Neural progenitor cell (in vitro differentiated cells): Measurements from ENCODE around the gene LRP2BP. TPM values are rescaled to one million over a fixed set of nuclear protein-coding genes. Genes with fewer than 3 reads are reported as not detected.
"Not testable (repeated sequence)": the region's sequence is repeated elsewhere in the genome, so short reads cannot be mapped to it uniquely, and the experiment has no call there.

Experiments used
- DNase-seq: peaks from one replicate; pipeline ENCODE4 v3.0.0-alpha.2; 2016; ENCODE audit warnings: low spot score
- H2AFZ ChIP-seq: fragments of 200-600 bp; sonication (generic); replicated peaks from 2 replicates; pipeline ENCODE4 v1.6.1; 2016; ENCODE audit warnings: antibody characterized with exemption
- H3F3A ChIP-seq: fragments of 200-600 bp; sonication (generic); 2 replicates; pipeline ENCODE4 v1.6.1; 2016; ENCODE audit warnings: antibody characterized with exemption, low read depth
- H3K27ac ChIP-seq: fragments of 200-600 bp; sonication (generic); 2 replicates; pipeline ENCODE4 v1.5.1; 2016; ENCODE audit warnings: mild to moderate bottlenecking
- H3K27me3 ChIP-seq: fragments of 200-600 bp; sonication (generic); 2 replicates; pipeline ENCODE4 v1.6.1; 2016; ENCODE audit warnings: mild to moderate bottlenecking, moderate library complexity
- H3K36me3 ChIP-seq: fragments of 200-600 bp; sonication (generic); 2 replicates; pipeline ENCODE4 v1.5.1; 2016
- H3K4me1 ChIP-seq: fragments of 200-600 bp; sonication (generic); 2 replicates; pipeline ENCODE4 v1.6.1; 2016; ENCODE audit warnings: mixed run types
- H3K4me2 ChIP-seq: fragments of 200-600 bp; sonication (generic); 2 replicates; pipeline ENCODE4 v1.6.1; 2016
- H3K4me3 ChIP-seq: fragments of 200-600 bp; sonication (generic); 2 replicates; pipeline ENCODE4 v1.5.1; 2016
- H3K79me2 ChIP-seq: fragments of 200-600 bp; sonication (generic); 2 replicates; pipeline ENCODE4 v1.6.1; 2016; ENCODE audit warnings: low read depth
- H3K9ac ChIP-seq: fragments of 200-600 bp; sonication (generic); 2 replicates; pipeline ENCODE4 v1.6.1; 2016
- H3K9me3 ChIP-seq: fragments of 200-600 bp; sonication (generic); 2 replicates; pipeline ENCODE4 v1.5.1; 2016; ENCODE audit warnings: low read depth
- H4K20me1 ChIP-seq: fragments of 200-600 bp; sonication (generic); 2 replicates; pipeline ENCODE4 v1.6.1; 2016; ENCODE audit warnings: low read depth
- H3K27ac Mint-ChIP-seq: 3 replicates; pipeline ENCODE4 v1.8.0; 2021; ENCODE audit warnings: mixed read lengths
- H3K27me3 Mint-ChIP-seq: 2 replicates; pipeline ENCODE4 v1.8.0; 2022; ENCODE audit warnings: low read depth, mild to moderate bottlenecking, inconsistent platforms, moderate library complexity, mixed read lengths; ENCODE audit not compliant: insufficient read depth
- H3K36me3 Mint-ChIP-seq: 3 replicates; pipeline ENCODE4 v1.8.0; 2021; ENCODE audit warnings: mixed read lengths
- H3K4me1 Mint-ChIP-seq: 3 replicates; pipeline ENCODE4 v1.8.0; 2021; ENCODE audit warnings: mixed read lengths
- H3K4me3 Mint-ChIP-seq: 3 replicates; pipeline ENCODE4 v1.8.0; 2021; ENCODE audit warnings: mild to moderate bottlenecking, moderate library complexity, mixed read lengths
- H3K9me3 Mint-ChIP-seq: 3 replicates; pipeline ENCODE4 v1.8.0; 2020; ENCODE audit warnings: mixed read lengths
- EZH2 ChIP-seq: fragments of 200-600 bp; sonication (generic); IDR thresholded peaks from 2 replicates; pipeline ENCODE4 v1.6.1; 2017; ENCODE audit warnings: antibody characterized with exemption, mild to moderate bottlenecking, moderate library complexity
- EZH2phosphoT487 ChIP-seq: fragments of 200-600 bp; sonication (generic); IDR thresholded peaks from 2 replicates; pipeline ENCODE4 v1.6.1; 2017; ENCODE audit warnings: antibody characterized with exemption
- total RNA-seq: library from RNA; depleted of rRNA; stranded (reverse); fragments of >200 nt; gene quantifications from 2 replicates; pipeline ENCODE4 v1.2.3, GENCODE V29; 2015; ENCODE audit warnings: low replicate concordance
- TF ChIP-seq, protein P1 (sequence below): fragments of 200-600 bp; sonication (generic); IDR thresholded peaks from 2 replicates; pipeline ENCODE4 v1.5.1; 2017; ENCODE audit warnings: antibody characterized with exemption, mild to moderate bottlenecking

Gene LRP2BP
- total RNA-seq, 1 donor from 2014 or later: 0.69 TPM

DNA sequence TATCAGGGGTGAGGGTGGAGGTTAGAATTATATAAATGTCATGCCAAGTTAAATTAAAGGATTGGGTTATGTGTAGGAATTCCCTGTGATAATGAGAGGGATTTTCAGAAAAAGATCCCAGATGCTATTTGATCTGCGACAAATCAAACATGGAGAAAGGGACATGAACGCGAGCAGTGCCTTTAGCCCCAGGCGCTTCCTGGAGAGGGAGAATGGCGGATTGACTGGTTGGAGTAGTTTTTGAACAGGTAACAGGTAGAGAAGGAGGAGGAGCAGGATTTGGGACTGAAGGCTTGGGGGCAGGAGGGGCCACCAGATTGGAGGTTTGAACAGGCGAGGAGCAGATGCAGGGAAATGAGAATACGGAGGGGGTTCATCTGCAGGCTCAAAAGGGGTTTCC, 67.1 kb downstream of the LRP2BP start:
- Mint-ChIP-seq H3K36me3 (peaks cover 39% of the 10 kb centered on the region), H3K4me1 (peaks cover 15% of the 10 kb centered on the region), H3K4me3 (no peak overlapping the region), H3K27ac (no peak overlapping the region), H3K27me3 (peaks cover 3% of the 10 kb centered on the region), H3K9me3 (peaks cover 21% of the 10 kb centered on the region)
- DNase-seq: no peak
- H3K79me2 ChIP-seq: no peaks in the 10 kb centered on the region
- no peak overlapping the region for H3K4me3 ChIP-seq
- H3K27me3 ChIP-seq: no peaks in the 10 kb centered on the region
- no peak overlapping the region for H3K9ac ChIP-seq
- peaks cover 9% of the 10 kb centered on the region for H3K36me3 ChIP-seq
- peaks cover 7% of the 10 kb centered on the region for H3F3A ChIP-seq
- no peak for TF ChIP-seq EZH2phosphoT487
- TF ChIP-seq, protein P1, sequence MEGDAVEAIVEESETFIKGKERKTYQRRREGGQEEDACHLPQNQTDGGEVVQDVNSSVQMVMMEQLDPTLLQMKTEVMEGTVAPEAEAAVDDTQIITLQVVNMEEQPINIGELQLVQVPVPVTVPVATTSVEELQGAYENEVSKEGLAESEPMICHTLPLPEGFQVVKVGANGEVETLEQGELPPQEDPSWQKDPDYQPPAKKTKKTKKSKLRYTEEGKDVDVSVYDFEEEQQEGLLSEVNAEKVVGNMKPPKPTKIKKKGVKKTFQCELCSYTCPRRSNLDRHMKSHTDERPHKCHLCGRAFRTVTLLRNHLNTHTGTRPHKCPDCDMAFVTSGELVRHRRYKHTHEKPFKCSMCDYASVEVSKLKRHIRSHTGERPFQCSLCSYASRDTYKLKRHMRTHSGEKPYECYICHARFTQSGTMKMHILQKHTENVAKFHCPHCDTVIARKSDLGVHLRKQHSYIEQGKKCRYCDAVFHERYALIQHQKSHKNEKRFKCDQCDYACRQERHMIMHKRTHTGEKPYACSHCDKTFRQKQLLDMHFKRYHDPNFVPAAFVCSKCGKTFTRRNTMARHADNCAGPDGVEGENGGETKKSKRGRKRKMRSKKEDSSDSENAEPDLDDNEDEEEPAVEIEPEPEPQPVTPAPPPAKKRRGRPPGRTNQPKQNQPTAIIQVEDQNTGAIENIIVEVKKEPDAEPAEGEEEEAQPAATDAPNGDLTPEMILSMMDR: no peak
- TF ChIP-seq EZH2: no peak
- H3K4me1 ChIP-seq: peaks cover 14% of the 10 kb centered on the region
- H2AFZ ChIP-seq: no peak overlapping the region
- H3K27ac ChIP-seq: no peak overlapping the region
- peaks cover under 1% of the 10 kb centered on the region for H3K9me3 ChIP-seq
- H4K20me1 ChIP-seq: no peaks in the 10 kb centered on the region
- H3K4me2 ChIP-seq: no peak overlapping the region

DNA sequence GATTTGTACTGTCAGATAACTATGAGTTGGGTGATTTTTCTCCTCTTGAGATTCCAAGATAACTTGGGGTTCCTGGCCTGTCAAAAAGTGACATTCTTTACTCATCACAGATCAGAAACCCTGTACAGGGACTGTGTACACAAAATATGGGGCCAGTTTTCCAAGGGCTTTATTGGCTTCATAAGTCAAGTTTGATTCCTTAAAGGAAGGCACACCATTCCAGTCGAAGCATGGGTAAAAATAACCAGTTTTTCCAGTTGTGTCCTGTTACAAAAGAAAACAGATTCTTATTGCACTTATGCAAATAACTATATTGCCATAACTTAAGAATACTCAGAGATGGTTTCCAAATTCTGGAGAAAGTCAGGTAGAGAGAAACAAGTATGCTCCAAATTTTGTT, 70.0 kb downstream of the LRP2BP start:
- H2AFZ ChIP-seq, H3K4me1 Mint-ChIP-seq, H3K27ac ChIP-seq, DNase-seq, H3K9ac ChIP-seq, H3K27ac Mint-ChIP-seq, H3K9me3 ChIP-seq, H4K20me1 ChIP-seq, H3K79me2 ChIP-seq, H3K4me2 ChIP-seq, H3F3A ChIP-seq, H3K4me3 Mint-ChIP-seq, H3K27me3 Mint-ChIP-seq, H3K4me1 ChIP-seq, H3K27me3 ChIP-seq, H3K4me3 ChIP-seq: not testable (repeated sequence)
- peaks cover 20% of the 10 kb centered on the region for H3K36me3 ChIP-seq
- Mint-ChIP-seq H3K9me3 (peaks cover 23% of the 10 kb centered on the region), H3K36me3 (peaks cover 52% of the 10 kb centered on the region)

DNA sequence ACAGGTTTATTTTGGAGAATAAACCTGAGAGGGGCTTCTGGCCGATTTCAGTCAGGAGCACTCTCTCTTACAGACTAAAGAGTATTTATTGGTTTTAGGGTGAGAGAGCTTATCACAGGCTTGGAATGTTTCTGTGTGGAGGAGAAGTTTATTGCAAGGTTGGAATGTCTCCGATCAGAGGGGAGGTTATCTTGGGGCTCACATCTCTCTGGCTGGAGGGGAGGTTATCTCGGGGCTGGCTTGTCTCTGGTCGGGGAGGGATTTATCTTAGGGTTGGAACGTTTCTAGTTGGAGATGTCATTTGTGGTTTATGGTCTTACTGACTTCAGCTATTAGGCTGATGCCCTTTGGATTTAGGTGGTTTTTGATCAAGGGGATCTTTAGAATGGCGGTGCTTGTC, 71.4 kb downstream of the LRP2BP start:
- not testable (repeated sequence) for H3K9me3 ChIP-seq, H4K20me1 ChIP-seq, H3K79me2 ChIP-seq, H3K9ac ChIP-seq, H3K4me1 ChIP-seq, H3F3A ChIP-seq, H3K27me3 ChIP-seq, H3K4me1 Mint-ChIP-seq, H3K27me3 Mint-ChIP-seq, H3K27ac ChIP-seq, H3K4me3 ChIP-seq, H3K4me3 Mint-ChIP-seq, H3K4me2 ChIP-seq, H3K27ac Mint-ChIP-seq, DNase-seq, H2AFZ ChIP-seq
- peaks cover 31% of the 10 kb centered on the region for H3K36me3 ChIP-seq
- peaks cover 50% of the 10 kb centered on the region for H3K36me3 Mint-ChIP-seq
- H3K9me3 Mint-ChIP-seq: peaks cover 21% of the 10 kb centered on the region

DNA sequence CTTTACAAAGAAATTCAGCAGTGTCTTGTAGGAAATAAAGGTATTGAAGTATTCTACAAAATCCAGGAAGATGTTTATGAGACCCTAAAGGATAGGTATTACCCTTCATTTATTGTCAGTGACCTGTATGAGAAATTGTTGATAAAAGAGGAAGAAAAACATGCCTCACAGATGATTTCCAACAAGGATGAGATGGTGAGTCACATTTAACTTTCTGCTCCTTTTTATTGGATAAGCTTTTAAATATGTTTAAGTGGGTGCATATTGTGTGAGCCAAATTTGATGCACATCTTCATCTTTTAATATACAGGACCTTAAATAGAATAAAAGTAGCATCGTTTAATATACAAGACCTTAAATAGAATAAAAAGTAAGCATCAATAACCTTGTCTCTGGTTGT, 72.1 kb downstream of the LRP2BP start:
- H3K27ac ChIP-seq: no peak overlapping the region
- Mint-ChIP-seq H3K4me3 (no peak overlapping the region), H3K27me3 (peaks cover under 1% of the 10 kb centered on the region), H3K27ac (no peak overlapping the region), H3K36me3 (peaks cover 44% of the 10 kb centered on the region), H3K4me1 (peaks cover 3% of the 10 kb centered on the region), H3K9me3 (peaks cover 14% of the 10 kb centered on the region)
- no peak for DNase-seq
- H3K4me1 ChIP-seq: peaks cover under 1% of the 10 kb centered on the region
- TF ChIP-seq, protein P1: no peak
- TF ChIP-seq EZH2 (no peak), EZH2phosphoT487 (no peak)
- no peak overlapping the region for H2AFZ ChIP-seq
- no peak overlapping the region for H3K4me2 ChIP-seq
- no peaks in the 10 kb centered on the region for H3K79me2 ChIP-seq
- H3F3A ChIP-seq: peaks cover 5% of the 10 kb centered on the region
- no peak overlapping the region for H3K4me3 ChIP-seq
- peaks cover 31% of the 10 kb centered on the region for H3K36me3 ChIP-seq
- H4K20me1 ChIP-seq: no peaks in the 10 kb centered on the region
- no peaks in the 10 kb centered on the region for H3K27me3 ChIP-seq
- peaks cover 9% of the 10 kb centered on the region for H3K9me3 ChIP-seq
- H3K9ac ChIP-seq: no peak overlapping the region
